H9 (cell line): ENCODE results near the gene KLF13. TPM values are rescaled to one million over a fixed set of nuclear protein-coding genes. Genes with fewer than 3 reads are reported as not detected.

Source experiments
- DNase-seq: peaks from one replicate; pipeline ENCODE4 v3.0.0-alpha.2; 2017
- H2AFZ ChIP-seq: one replicate; pipeline ENCODE4 v1.6.1; 2013; ENCODE audit warnings: mild to moderate bottlenecking, low read length, control low read depth, moderate library complexity
- H2AK5ac ChIP-seq: 2 replicates; pipeline ENCODE4 v1.6.1; 2013; ENCODE audit warnings: low read length, control low read depth, mixed read lengths; ENCODE audit not compliant: insufficient read length
- H2BK120ac ChIP-seq: one replicate; pipeline ENCODE4 v1.6.1; 2013; ENCODE audit warnings: low read depth, mild to moderate bottlenecking, low read length, control low read depth, inconsistent platforms; ENCODE audit not compliant: poor library complexity, severe bottlenecking
- H2BK12ac ChIP-seq: 2 replicates; pipeline ENCODE4 v1.6.1; 2013; ENCODE audit warnings: low read length, control low read depth, mixed read lengths, low read depth; ENCODE audit not compliant: insufficient read length
- H2BK15ac ChIP-seq: 2 replicates; pipeline ENCODE4 v1.6.1; 2013; ENCODE audit warnings: low read depth, low read length, control low read depth
- H2BK20ac ChIP-seq: one replicate; pipeline ENCODE4 v1.6.1; 2013; ENCODE audit warnings: low read depth, mild to moderate bottlenecking, low read length, control low read depth, inconsistent platforms; ENCODE audit not compliant: poor library complexity, severe bottlenecking
- H2BK5ac ChIP-seq: 2 replicates; pipeline ENCODE4 v1.6.1; 2013; ENCODE audit warnings: low read length, control low read depth, mixed read lengths; ENCODE audit not compliant: insufficient read length
- H3K14ac ChIP-seq: 2 replicates; pipeline ENCODE4 v1.6.1; 2013; ENCODE audit warnings: low read length, control low read depth; ENCODE audit not compliant: insufficient read depth
- H3K18ac ChIP-seq: 2 replicates; pipeline ENCODE4 v1.6.1; 2013; ENCODE audit warnings: low read depth, mild to moderate bottlenecking, mixed read lengths, low read length, control low read depth; ENCODE audit not compliant: insufficient read length
- H3K23ac ChIP-seq: 2 replicates; pipeline ENCODE4 v1.6.1; 2013; ENCODE audit warnings: low read length, control low read depth, mixed read lengths, low read depth; ENCODE audit not compliant: insufficient read length
- H3K23me2 ChIP-seq: 2 replicates; pipeline ENCODE4 v1.6.1; 2013; ENCODE audit warnings: low read depth, mild to moderate bottlenecking, mixed read lengths, low read length, control low read depth; ENCODE audit not compliant: insufficient read length, poor library complexity, severe bottlenecking
- H3K27ac ChIP-seq: 2 replicates; pipeline ENCODE4 v1.5.1; 2013; ENCODE audit warnings: low read length, control low read depth, mixed read lengths, low read depth; ENCODE audit not compliant: insufficient read length
- H3K27me3 ChIP-seq: 2 replicates; pipeline ENCODE4 v1.6.1; 2013; ENCODE audit warnings: low read length, control low read depth, inconsistent platforms; ENCODE audit not compliant: insufficient read depth
- H3K4ac ChIP-seq: 2 replicates; pipeline ENCODE4 v1.6.1; 2013; ENCODE audit warnings: low read depth, mild to moderate bottlenecking, control low read depth, inconsistent platforms, low read length, moderate library complexity
- H3K4me1 ChIP-seq: 2 replicates; pipeline ENCODE4 v1.6.1; 2013; ENCODE audit warnings: low read length, control low read depth, inconsistent platforms; ENCODE audit not compliant: insufficient read depth
- H3K4me2 ChIP-seq: 2 replicates; pipeline ENCODE4 v1.6.1; 2013; ENCODE audit warnings: low read length, control low read depth, mixed read lengths; ENCODE audit not compliant: insufficient read length, insufficient read depth
- H3K56ac ChIP-seq: 2 replicates; pipeline ENCODE4 v1.6.1; 2013; ENCODE audit warnings: low read depth, mild to moderate bottlenecking, mixed read lengths, low read length, control low read depth; ENCODE audit not compliant: insufficient read length
- H3K79me1 ChIP-seq: 2 replicates; pipeline ENCODE4 v1.6.1; 2013; ENCODE audit warnings: low read depth, mild to moderate bottlenecking, moderate library complexity, low read length, control low read depth, inconsistent platforms; ENCODE audit not compliant: insufficient read depth, poor library complexity, severe bottlenecking
- H3K79me2 ChIP-seq: 2 replicates; pipeline ENCODE4 v1.6.1; 2013; ENCODE audit warnings: low read length, control low read depth, inconsistent platforms; ENCODE audit not compliant: insufficient read depth
- H3K9ac ChIP-seq: 2 replicates; pipeline ENCODE4 v1.6.1; 2013; ENCODE audit warnings: low read length, control low read depth, mixed read lengths; ENCODE audit not compliant: insufficient read length; ENCODE audit errors: extremely low read depth
- H3K9me3 ChIP-seq: one replicate; pipeline ENCODE4 v1.6.1; 2013; ENCODE audit warnings: low read depth, low read length, inconsistent platforms; ENCODE audit not compliant: control insufficient read depth
- H3T11ph ChIP-seq: one replicate; pipeline ENCODE4 v1.6.1; 2013; ENCODE audit warnings: mild to moderate bottlenecking, low read length, control low read depth, inconsistent platforms
- H4K20me1 ChIP-seq: one replicate; pipeline ENCODE4 v1.6.1; 2013; ENCODE audit not compliant: control insufficient read depth, insufficient read length, insufficient read depth
- H4K5ac ChIP-seq: 2 replicates; pipeline ENCODE4 v1.6.1; 2013; ENCODE audit warnings: low read depth, mild to moderate bottlenecking, mixed read lengths, low read length, control low read depth; ENCODE audit not compliant: insufficient read length
- H4K8ac ChIP-seq: replicated peaks from 2 replicates; pipeline ENCODE4 v1.6.1; 2013; ENCODE audit warnings: low read length, control low read depth, mixed read lengths, low read depth; ENCODE audit not compliant: insufficient read length
- H4K91ac ChIP-seq: 2 replicates; pipeline ENCODE4 v1.6.1; 2013; ENCODE audit warnings: low read depth, mild to moderate bottlenecking, moderate library complexity, mixed read lengths, low read length, control low read depth; ENCODE audit not compliant: insufficient read length
- H3K27ac Mint-ChIP-seq, 3 experiments: 2 replicates in 2 of 3; 3 replicates in 1 of 3; pipeline ENCODE4 v1.8.0; 2020 to 2021; ENCODE audit warnings: mixed read lengths in 3 of 3, mild to moderate bottlenecking in 1 of 3, moderate library complexity in 1 of 3
- H3K27me3 Mint-ChIP-seq: 2 replicates; pipeline ENCODE4 v1.8.0; 2021; ENCODE audit warnings: low read depth, mild to moderate bottlenecking, moderate library complexity, mixed read lengths
- H3K36me3 Mint-ChIP-seq, 3 experiments: 2 replicates in 2 of 3; 3 replicates in 1 of 3; pipeline ENCODE4 v1.8.0; 2020 to 2021; ENCODE audit warnings: low read depth in 3 of 3, mixed read lengths in 3 of 3; ENCODE audit not compliant: insufficient read depth in 1 of 3
- H3K4me1 Mint-ChIP-seq, 2 experiments: 2 replicates each; pipeline ENCODE4 v1.8.0; 2020; ENCODE audit warnings: mixed read lengths in 2 of 2
- H3K4me3 Mint-ChIP-seq, 2 experiments: 2 replicates in 1 of 2; 3 replicates in 1 of 2; pipeline ENCODE4 v1.8.0; 2020 to 2021; ENCODE audit warnings: mild to moderate bottlenecking in 2 of 2, mixed read lengths in 2 of 2, moderate library complexity in 1 of 2
- H3K9me3 Mint-ChIP-seq, 2 experiments: 2 replicates in 1 of 2; 3 replicates in 1 of 2; pipeline ENCODE4 v1.8.0; 2020; ENCODE audit warnings: mild to moderate bottlenecking in 2 of 2, mixed read lengths in 2 of 2, moderate library complexity in 1 of 2
- WGBS: extraction: QIAGEN DNeasy Blood & Tissue Kit; methylation state at CpG from one replicate; pipeline ENCODE4 v1.1.7; 2013; ENCODE audit warnings: missing lambda C conversion rate, low lambda C conversion rate, mixed read lengths; ENCODE audit not compliant: insufficient read length; ENCODE audit errors: extremely low coverage; 5-methylcytosine and 5-hydroxymethylcytosine counted together
- total RNA-seq: library from RNA; stranded (reverse); gene quantifications from 2 replicates; pipeline ENCODE4 v1.2.1, GENCODE V29; 2021
- TF ChIP-seq, protein P1 (sequence below): fragments of 200-600 bp; sonication (generic); conservative IDR thresholded peaks from 3 replicates; pipeline ENCODE4 v1.8.0; 2021; ENCODE audit warnings: antibody characterized with exemption, mild to moderate bottlenecking

The KLF13 gene
- total RNA-seq, 1 experiment from 2014 or later = 33.4 TPM

DNA sequence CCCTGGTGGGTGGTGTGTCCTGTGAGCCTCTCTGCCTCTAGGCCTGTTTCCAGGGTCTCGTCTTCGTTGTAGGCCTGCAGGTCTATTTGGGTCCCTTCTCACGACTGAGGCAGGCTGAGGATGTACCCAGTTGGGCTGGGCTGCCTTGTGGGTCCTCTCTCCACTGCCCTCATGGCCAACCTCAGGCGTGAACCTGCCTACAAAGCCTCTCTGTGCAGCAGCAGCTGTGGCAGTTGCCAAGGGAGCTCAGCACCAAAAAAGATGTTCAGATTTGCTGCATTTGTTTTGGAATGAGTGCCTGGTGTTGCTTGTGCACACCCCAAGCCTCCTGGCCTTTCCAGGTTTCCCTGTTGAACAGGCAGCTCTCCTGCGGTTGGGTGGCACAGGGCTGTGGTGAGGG lies 13.4 kb downstream of the KLF13 start:
- H4K91ac ChIP-seq = no peak overlapping the region
- Mint-ChIP-seq H3K36me3 (no peaks in the 10 kb centered on the region; a peak in 1 of 7 replicates), H3K4me1 (peaks cover 46 to 51% of the 10 kb centered on the region in 2 experiments), H3K4me3 (no peak overlapping the region), H3K9me3 (no peaks in the 10 kb centered on the region), H3K27me3 (no peaks in the 10 kb centered on the region), H3K27ac (0 out of 7 replicates have a peak overlapping the region, but pooled peaks of 1 of the 3 experiments have one; percentile 31)
- no peak overlapping the region for H3K9ac ChIP-seq
- no CpG with 5 or more reads among the region's 5 CpGs for WGBS
- H2BK20ac ChIP-seq = no peak overlapping the region
- H3K27ac ChIP-seq = no peak overlapping the region
- TF ChIP-seq, protein P1, sequence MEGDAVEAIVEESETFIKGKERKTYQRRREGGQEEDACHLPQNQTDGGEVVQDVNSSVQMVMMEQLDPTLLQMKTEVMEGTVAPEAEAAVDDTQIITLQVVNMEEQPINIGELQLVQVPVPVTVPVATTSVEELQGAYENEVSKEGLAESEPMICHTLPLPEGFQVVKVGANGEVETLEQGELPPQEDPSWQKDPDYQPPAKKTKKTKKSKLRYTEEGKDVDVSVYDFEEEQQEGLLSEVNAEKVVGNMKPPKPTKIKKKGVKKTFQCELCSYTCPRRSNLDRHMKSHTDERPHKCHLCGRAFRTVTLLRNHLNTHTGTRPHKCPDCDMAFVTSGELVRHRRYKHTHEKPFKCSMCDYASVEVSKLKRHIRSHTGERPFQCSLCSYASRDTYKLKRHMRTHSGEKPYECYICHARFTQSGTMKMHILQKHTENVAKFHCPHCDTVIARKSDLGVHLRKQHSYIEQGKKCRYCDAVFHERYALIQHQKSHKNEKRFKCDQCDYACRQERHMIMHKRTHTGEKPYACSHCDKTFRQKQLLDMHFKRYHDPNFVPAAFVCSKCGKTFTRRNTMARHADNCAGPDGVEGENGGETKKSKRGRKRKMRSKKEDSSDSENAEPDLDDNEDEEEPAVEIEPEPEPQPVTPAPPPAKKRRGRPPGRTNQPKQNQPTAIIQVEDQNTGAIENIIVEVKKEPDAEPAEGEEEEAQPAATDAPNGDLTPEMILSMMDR = no peak
- no peak overlapping the region for H3K4me2 ChIP-seq
- H3K23ac ChIP-seq = no peak overlapping the region
- peak overlapping the region; percentile 41 for H3K18ac ChIP-seq
- H4K20me1 ChIP-seq = peaks cover 3% of the 10 kb centered on the region
- H2BK15ac ChIP-seq = no peak overlapping the region
- no peak overlapping the region for H2BK5ac ChIP-seq
- H3K79me2 ChIP-seq = peaks cover 11% of the 10 kb centered on the region; the same call in 1 of the 2 replicates
- H3K27me3 ChIP-seq = no peaks in the 10 kb centered on the region
- H4K5ac ChIP-seq = no peak overlapping the region
- no peaks in the 10 kb centered on the region for H3K9me3 ChIP-seq
- H3K79me1 ChIP-seq = no peaks in the 10 kb centered on the region
- no peak for DNase-seq
- no peak overlapping the region for H2AK5ac ChIP-seq
- no peaks in the 10 kb centered on the region for H3K23me2 ChIP-seq
- H2AFZ ChIP-seq = no peak overlapping the region
- H2BK12ac ChIP-seq = no peak overlapping the region
- no peaks in the 10 kb centered on the region for H3K4me1 ChIP-seq
- H2BK120ac ChIP-seq = no peak overlapping the region
- no peak overlapping the region for H4K8ac ChIP-seq
- H3T11ph ChIP-seq = no peak overlapping the region
- H3K56ac ChIP-seq = no peak overlapping the region
- no peak overlapping the region for H3K4ac ChIP-seq
- no peak overlapping the region; the same call in 1 of the 2 replicates for H3K14ac ChIP-seq
